ENCODE results near the gene PALLD. TPM values are rescaled to one million over a fixed set of nuclear protein-coding genes. Genes with fewer than 3 reads are reported as not detected.

The PALLD gene
- total RNA-seq, 1 experiment from 2014 or later, result 23.7 TPM

DNA sequence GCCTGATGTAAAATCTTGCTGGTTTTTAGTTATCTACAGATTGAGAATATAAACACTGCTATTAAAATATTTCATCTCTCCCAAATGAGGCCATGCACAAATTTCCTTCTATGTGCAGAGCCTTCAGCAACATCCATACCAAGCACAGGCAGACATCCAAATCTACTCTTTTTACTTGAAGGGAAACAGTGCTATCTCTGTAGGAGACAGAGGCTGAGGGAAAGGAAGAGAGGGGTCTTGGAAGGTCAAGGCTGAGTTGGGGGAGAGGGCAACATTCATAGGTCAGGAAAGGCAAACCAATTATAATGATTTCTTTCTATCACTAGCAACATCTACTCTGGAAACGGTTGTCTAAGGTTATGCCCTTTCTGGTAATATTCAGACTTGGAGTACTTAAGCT lies 273.0 kb downstream of the PALLD start:
- H3K9me3 Mint-ChIP-seq, result peaks cover 3% of the 10 kb centered on the region
- H3K4me3 Mint-ChIP-seq, result no peak overlapping the region
- POLR2A ChIA-PET, result no interaction called here
- H3K4me1 Mint-ChIP-seq, result no peaks in the 10 kb centered on the region
- TF ChIP-seq NFYB (CRISPR knock-in tag; conservative IDR thresholded peaks at IDR 0.05; ENCODE audit: low read depth), result no peak
- no peak for TF ChIP-seq ZMAT4 (CRISPR knock-in tag; IDR thresholded peaks at IDR 0.05)
- TF ChIP-seq CDX4 (CRISPR knock-in tag; IDR thresholded peaks at IDR 0.05; ENCODE audit: borderline replicate concordance), result no peak
- no peak for TF ChIP-seq NFATC4 (CRISPR knock-in tag; IDR thresholded peaks at IDR 0.05)
- H3K27ac Mint-ChIP-seq, result no peak overlapping the region
- no peaks in the 10 kb centered on the region for H3K36me3 Mint-ChIP-seq
- CTCF ChIA-PET, result no interaction called here
- ATAC-seq (no peak), DNase-seq (ENCODE audit: low spot score) (no peak)
- H3K27me3 Mint-ChIP-seq (ENCODE audit: low read depth), result no peaks in the 10 kb centered on the region; the same call in 1 of the 2 replicates

DNA sequence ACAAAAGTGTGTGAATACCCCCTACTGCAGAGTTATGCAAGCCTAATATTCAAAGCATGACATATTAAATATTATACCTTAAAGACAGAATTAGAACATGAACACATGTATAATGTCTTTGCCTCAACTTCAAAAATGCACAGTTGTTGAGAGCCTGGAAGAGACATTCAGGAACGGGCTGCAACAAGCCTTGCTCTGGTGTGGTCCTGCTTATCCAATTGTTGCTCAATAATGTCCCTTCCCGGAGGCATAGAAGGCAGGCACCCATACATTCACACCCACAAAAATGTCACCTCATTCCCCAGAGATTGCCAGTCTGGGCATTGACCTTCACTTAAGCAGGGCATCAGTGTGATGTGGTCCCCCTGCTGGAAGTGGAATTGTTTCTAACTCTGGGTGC lies 274.4 kb downstream of the PALLD start:
- Mint-ChIP-seq H3K4me3 (no peak overlapping the region), H3K27ac (no peak overlapping the region), H3K4me1 (no peaks in the 10 kb centered on the region), H3K9me3 (peaks cover 16% of the 10 kb centered on the region), H3K36me3 (peaks cover 7% of the 10 kb centered on the region), H3K27me3 (ENCODE audit: low read depth) (no peaks in the 10 kb centered on the region; the same call in 1 of the 2 replicates)
- DNase-seq (ENCODE audit: low spot score) (no peak), ATAC-seq (no peak)
- CTCF ChIA-PET, result no interaction called here
- TF ChIP-seq FOXK1 (CRISPR knock-in tag; IDR thresholded peaks at IDR 0.05), result no peak
- TF ChIP-seq CBFB (CRISPR knock-in tag; IDR thresholded peaks at IDR 0.05; ENCODE audit: low read depth), result no peak
- no peak for TF ChIP-seq IRF1 (CRISPR knock-in tag; IDR thresholded peaks at IDR 0.05)
- no peak for TF ChIP-seq IRF2 (CRISPR knock-in tag; IDR thresholded peaks at IDR 0.05; ENCODE audit: borderline replicate concordance, low read depth)
- TF ChIP-seq JUN (CRISPR knock-in tag; IDR thresholded peaks at IDR 0.05), result no peak
- TF ChIP-seq ZNF425 (CRISPR knock-in tag; conservative IDR thresholded peaks at IDR 0.05), result no peak
- no peak for TF ChIP-seq MXD4 (CRISPR knock-in tag; IDR thresholded peaks at IDR 0.05; ENCODE audit: borderline replicate concordance)
- TF ChIP-seq ZSCAN18 (CRISPR knock-in tag; IDR thresholded peaks at IDR 0.05), result no peak
- TF ChIP-seq, protein P1, sequence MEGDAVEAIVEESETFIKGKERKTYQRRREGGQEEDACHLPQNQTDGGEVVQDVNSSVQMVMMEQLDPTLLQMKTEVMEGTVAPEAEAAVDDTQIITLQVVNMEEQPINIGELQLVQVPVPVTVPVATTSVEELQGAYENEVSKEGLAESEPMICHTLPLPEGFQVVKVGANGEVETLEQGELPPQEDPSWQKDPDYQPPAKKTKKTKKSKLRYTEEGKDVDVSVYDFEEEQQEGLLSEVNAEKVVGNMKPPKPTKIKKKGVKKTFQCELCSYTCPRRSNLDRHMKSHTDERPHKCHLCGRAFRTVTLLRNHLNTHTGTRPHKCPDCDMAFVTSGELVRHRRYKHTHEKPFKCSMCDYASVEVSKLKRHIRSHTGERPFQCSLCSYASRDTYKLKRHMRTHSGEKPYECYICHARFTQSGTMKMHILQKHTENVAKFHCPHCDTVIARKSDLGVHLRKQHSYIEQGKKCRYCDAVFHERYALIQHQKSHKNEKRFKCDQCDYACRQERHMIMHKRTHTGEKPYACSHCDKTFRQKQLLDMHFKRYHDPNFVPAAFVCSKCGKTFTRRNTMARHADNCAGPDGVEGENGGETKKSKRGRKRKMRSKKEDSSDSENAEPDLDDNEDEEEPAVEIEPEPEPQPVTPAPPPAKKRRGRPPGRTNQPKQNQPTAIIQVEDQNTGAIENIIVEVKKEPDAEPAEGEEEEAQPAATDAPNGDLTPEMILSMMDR (IDR thresholded peaks at IDR 0.05), result no peak
- no peak for TF ChIP-seq ZNF263 (CRISPR knock-in tag; IDR thresholded peaks at IDR 0.05; ENCODE audit: low read depth)
- TF ChIP-seq NR1H2 (CRISPR knock-in tag; IDR thresholded peaks at IDR 0.05), result no peak
- no peak for TF ChIP-seq NR3C1 (CRISPR knock-in tag; conservative IDR thresholded peaks at IDR 0.05; ENCODE audit: low read depth)
- no peak for TF ChIP-seq ZNF219 (CRISPR knock-in tag; IDR thresholded peaks at IDR 0.05; ENCODE audit: borderline replicate concordance)
- POLR2A ChIA-PET, result no interaction called here

All from WTC11 (cell line).